Measurements from ENCODE around the gene CD69.

The CD69 gene

GRCh38 chr12:9781360-9781759 lies 20.7 kb upstream of the CD69 start:
- DNase-seq (ENCODE audit: low read depth) = no peak

GRCh38 chr12:9779209-9779608 lies 18.5 kb upstream of the CD69 start:
- no peak for DNase-seq (ENCODE audit: low read depth)

GRCh38 chr12:9776781-9777180 lies 16.1 kb upstream of the CD69 start:
- no peak for DNase-seq (ENCODE audit: low read depth)

GRCh38 chr12:9773216-9773877 lies 12.6 kb upstream of the CD69 start:
- DNase-seq (ENCODE audit: low read depth) = no peak

GRCh38 chr12:9763025-9763424 lies 2.3 kb upstream of the CD69 start:
- DNase-seq (ENCODE audit: low read depth) = no peak

GRCh38 chr12:9762369-9762768 lies 1.7 kb upstream of the CD69 start:
- DNase-seq (ENCODE audit: low read depth) = no peak

GRCh38 chr12:9761419-9761781 lies 699 bp upstream of the CD69 start:
- DNase-seq (ENCODE audit: low read depth) = no peak

GRCh38 chr12:9760120-9760519 lies 581 bp downstream of the CD69 start:
- no peak for DNase-seq (ENCODE audit: low read depth)

- no peak for DNase-seq (ENCODE audit: low read depth)
Measured at GRCh38 chr12:9759694-9760093, 1.0 kb downstream of the CD69 start.

GRCh38 chr12:9758119-9758518 lies 2.6 kb downstream of the CD69 start:
- DNase-seq (ENCODE audit: low read depth) = no peak

- no peak for DNase-seq (ENCODE audit: low read depth)
Measured at GRCh38 chr12:9757433-9758025, 3.2 kb downstream of the CD69 start.

GRCh38 chr12:9756706-9757105 lies 4.0 kb downstream of the CD69 start:
- DNase-seq (ENCODE audit: low read depth) = no peak

- no peak for DNase-seq (ENCODE audit: low read depth)
Measured at GRCh38 chr12:9756170-9756569, 4.5 kb downstream of the CD69 start.

- DNase-seq (ENCODE audit: low read depth) = no peak
Measured at GRCh38 chr12:9755567-9755966, 5.1 kb downstream of the CD69 start.

GRCh38 chr12:9755035-9755434 lies 5.7 kb downstream of the CD69 start:
- DNase-seq (ENCODE audit: low read depth) = no peak

- DNase-seq (ENCODE audit: low read depth) = no peak
Measured at GRCh38 chr12:9754099-9754927, 6.4 kb downstream of the CD69 start.

GRCh38 chr12:9753498-9753897 lies 7.2 kb downstream of the CD69 start:
- no peak for DNase-seq (ENCODE audit: low read depth)

GRCh38 chr12:9753073-9753472 lies 7.6 kb downstream of the CD69 start:
- DNase-seq (ENCODE audit: low read depth) = no peak

- no peak for DNase-seq (ENCODE audit: low read depth)
Measured at GRCh38 chr12:9752145-9752933, 8.4 kb downstream of the CD69 start.

GRCh38 chr12:9751204-9752144 lies 9.2 kb downstream of the CD69 start:
- DNase-seq (ENCODE audit: low read depth) = no peak
